ENCODE data around the gene ANK2. TPM values are rescaled to one million over a fixed set of nuclear protein-coding genes. Genes with fewer than 3 reads are reported as not detected.

The ANK2 gene
- polyA plus RNA-seq, 1 experiment = 1.3 TPM

DNA sequence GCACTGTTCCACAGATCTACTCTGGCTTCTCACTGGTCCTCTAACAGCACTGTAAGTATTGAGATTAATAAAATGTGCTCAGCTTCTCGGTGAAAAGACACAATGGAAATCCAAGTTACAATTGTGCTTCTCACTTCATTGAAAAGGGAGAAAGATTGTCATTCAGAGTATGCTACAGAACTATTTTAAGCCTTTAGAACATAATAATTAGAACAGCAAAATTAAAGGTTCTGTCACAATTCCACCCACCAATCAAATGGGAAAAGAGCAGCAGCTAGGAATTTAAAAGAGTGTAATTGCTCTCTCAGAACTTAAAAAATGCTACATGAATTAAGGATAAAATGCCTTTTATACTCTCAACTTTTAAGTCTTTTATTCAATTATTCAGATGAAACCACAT lies 329.4 kb downstream of the ANK2 start:
- CTCF ChIA-PET = no interaction called here
- POLR2A ChIA-PET = no interaction called here
- DNase-seq (ENCODE audit: low read depth, low spot score) = no peak
- no peaks in the 10 kb centered on the region for H3K27me3 ChIP-seq (ENCODE audit: control insufficient read depth, insufficient read depth, low read length)
- no peak overlapping the region for H3K27ac ChIP-seq (ENCODE audit: low read depth, low read length)
- TF ChIP-seq, protein P1, sequence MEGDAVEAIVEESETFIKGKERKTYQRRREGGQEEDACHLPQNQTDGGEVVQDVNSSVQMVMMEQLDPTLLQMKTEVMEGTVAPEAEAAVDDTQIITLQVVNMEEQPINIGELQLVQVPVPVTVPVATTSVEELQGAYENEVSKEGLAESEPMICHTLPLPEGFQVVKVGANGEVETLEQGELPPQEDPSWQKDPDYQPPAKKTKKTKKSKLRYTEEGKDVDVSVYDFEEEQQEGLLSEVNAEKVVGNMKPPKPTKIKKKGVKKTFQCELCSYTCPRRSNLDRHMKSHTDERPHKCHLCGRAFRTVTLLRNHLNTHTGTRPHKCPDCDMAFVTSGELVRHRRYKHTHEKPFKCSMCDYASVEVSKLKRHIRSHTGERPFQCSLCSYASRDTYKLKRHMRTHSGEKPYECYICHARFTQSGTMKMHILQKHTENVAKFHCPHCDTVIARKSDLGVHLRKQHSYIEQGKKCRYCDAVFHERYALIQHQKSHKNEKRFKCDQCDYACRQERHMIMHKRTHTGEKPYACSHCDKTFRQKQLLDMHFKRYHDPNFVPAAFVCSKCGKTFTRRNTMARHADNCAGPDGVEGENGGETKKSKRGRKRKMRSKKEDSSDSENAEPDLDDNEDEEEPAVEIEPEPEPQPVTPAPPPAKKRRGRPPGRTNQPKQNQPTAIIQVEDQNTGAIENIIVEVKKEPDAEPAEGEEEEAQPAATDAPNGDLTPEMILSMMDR (IDR thresholded peaks at IDR 0.05; ENCODE audit: low read depth, low read length) = no peak
- no peak overlapping the region for H3K4me3 ChIP-seq (ENCODE audit: low read depth, low read length)
- no peaks in the 10 kb centered on the region for H3K9me3 ChIP-seq (ENCODE audit: control insufficient read depth, insufficient read depth, low read length)

DNA sequence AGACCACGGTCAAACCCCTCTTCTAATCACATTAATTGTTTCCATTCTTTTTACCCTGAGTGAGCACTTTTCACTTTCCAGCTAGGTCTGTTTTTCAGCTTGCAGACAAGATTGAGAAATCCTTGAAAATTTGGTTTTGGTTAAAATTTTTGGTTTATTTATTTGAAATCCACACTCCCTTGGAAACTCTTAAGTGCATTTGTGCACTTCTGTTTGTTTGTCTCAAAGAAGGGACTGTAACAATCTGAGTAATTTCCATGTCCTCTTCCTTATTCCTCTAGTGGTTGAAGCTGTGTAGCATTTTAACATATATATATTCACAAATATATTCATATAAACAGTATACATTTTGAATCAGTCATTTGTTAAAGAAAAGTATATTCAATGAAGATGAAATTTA lies 333.3 kb downstream of the ANK2 start:
- H3K4me3 ChIP-seq (ENCODE audit: low read depth, low read length) = no peak overlapping the region
- CTCF ChIA-PET = no interaction called here
- H3K27me3 ChIP-seq (ENCODE audit: control insufficient read depth, insufficient read depth, low read length) = no peaks in the 10 kb centered on the region
- TF ChIP-seq, protein P1 (IDR thresholded peaks at IDR 0.05; ENCODE audit: low read depth, low read length) = no peak
- no peaks in the 10 kb centered on the region for H3K9me3 ChIP-seq (ENCODE audit: control insufficient read depth, insufficient read depth, low read length)
- POLR2A ChIA-PET = no interaction called here
- DNase-seq (ENCODE audit: low read depth, low spot score) = no peak
- H3K27ac ChIP-seq (ENCODE audit: low read depth, low read length) = no peak overlapping the region

DNA sequence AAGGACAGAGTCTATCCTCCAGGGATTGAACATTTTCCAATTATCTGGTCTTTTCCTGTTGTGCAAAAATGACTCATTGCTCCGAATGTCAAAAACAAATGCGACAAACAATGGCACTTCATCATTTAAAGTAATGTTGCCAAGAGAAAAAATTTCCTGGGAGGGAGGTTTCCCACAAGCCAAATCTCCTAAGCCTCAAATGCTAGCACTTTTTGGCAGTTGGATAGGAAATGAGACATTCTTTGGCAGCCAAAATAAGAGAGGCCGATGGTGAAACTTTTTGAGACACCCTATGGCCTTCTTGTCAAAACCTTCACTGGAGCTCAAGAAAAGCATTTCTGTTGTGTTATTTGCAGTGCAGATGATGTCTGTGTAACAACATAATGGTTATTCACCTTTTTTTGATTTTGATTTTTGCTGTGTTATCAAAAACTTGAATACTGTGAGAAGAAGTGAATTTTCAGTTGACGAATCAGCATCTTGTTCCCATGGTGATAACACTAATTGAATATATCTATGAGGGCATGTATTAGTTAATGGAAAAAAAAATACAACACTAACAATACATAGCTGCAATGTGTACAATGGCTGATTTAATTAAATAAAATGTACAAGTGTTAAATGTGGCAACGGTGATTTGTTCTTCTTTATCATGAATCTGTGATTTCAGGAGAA lies 333.8 kb downstream of the ANK2 start:
- Histone ChIP-seq H3K27me3 (ENCODE audit: control insufficient read depth, insufficient read depth, low read length) (no peaks in the 10 kb centered on the region), H3K27ac (ENCODE audit: low read depth, low read length) (no peak overlapping the region), H3K4me3 (ENCODE audit: low read depth, low read length) (no peak overlapping the region), H3K9me3 (ENCODE audit: control insufficient read depth, insufficient read depth, low read length) (no peaks in the 10 kb centered on the region)
- TF ChIP-seq, protein P1 (IDR thresholded peaks at IDR 0.05; ENCODE audit: low read depth, low read length) = no peak
- ChIA-PET CTCF (interaction anchor here (1.2 kb wide), 1 partner anchor 302 kb away, joined by 3 read pairs; no protein-coding TSS in a partner anchor), POLR2A (no interaction called here)
- DNase-seq (ENCODE audit: low read depth, low spot score) = no peak

DNA sequence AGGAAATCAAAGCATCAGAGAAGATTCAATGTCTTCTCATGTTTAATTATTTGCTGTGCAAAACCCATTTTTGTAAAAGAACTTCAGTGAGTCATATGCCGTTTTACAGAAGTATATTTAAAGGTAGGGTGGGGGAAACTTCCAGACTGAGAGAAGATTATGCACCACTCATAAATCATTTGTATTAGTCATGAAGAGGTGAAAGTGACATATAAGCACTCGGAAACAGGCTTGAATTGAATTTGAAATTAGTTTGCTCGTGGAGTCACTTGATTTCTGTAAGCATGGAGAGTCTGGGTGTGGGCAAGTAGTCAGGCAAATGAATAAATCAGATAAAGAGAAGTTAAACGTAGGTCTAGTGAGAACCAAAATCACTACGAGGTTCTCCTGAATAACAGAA lies 335.1 kb downstream of the ANK2 start:
- Histone ChIP-seq H3K27me3 (ENCODE audit: control insufficient read depth, insufficient read depth, low read length) (no peaks in the 10 kb centered on the region), H3K9me3 (ENCODE audit: control insufficient read depth, insufficient read depth, low read length) (no peaks in the 10 kb centered on the region), H3K4me3 (ENCODE audit: low read depth, low read length) (no peak overlapping the region), H3K27ac (ENCODE audit: low read depth, low read length) (no peak overlapping the region)
- CTCF ChIA-PET = interaction anchor here (1.6 kb wide), 1 partner anchor 10 kb away, joined by 5 read pairs; no protein-coding TSS in a partner anchor
- POLR2A ChIA-PET = no interaction called here
- DNase-seq (ENCODE audit: low read depth, low spot score) = no peak
- TF ChIP-seq, protein P1 (IDR thresholded peaks at IDR 0.05; ENCODE audit: low read depth, low read length) = no peak

DNA sequence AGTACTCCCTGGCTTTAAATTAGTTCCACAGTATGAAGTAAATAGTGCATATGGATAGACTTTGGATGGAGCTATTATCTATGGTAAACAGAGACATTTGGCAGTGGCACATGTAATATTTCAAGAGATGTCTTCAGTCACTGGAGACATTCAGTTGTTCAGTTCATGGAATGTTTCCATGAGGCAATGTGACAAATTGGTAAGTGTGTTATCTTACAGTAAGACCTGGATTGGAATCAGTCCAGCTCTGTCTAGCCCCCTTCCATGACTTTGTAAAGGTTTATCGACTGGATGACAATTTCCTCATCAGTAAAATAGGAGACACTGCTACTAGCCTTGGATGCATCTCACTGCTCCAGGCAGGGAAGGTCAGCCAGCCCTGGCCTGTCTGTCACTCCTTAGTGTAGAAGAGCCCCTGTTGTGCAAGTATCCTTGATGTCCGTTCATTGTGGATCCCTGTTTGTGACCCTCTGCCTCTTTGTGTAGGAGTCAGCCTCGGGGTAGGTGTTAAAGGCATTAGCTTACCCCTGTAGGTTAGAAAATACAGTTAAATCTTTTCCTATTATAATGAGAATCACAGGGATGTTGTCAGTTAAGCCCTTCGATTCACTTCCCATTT lies 335.9 kb downstream of the ANK2 start:
- H3K4me3 ChIP-seq (ENCODE audit: low read depth, low read length) = no peak overlapping the region
- TF ChIP-seq, protein P1 (IDR thresholded peaks at IDR 0.05; ENCODE audit: low read depth, low read length) = no peak
- ChIA-PET POLR2A (no interaction called here), CTCF (interaction anchor here (1.6 kb wide), 1 partner anchor 9 kb away, joined by 5 read pairs; no protein-coding TSS in a partner anchor)
- DNase-seq (ENCODE audit: low read depth, low spot score) = no peak
- no peaks in the 10 kb centered on the region for H3K27me3 ChIP-seq (ENCODE audit: control insufficient read depth, insufficient read depth, low read length)
- H3K9me3 ChIP-seq (ENCODE audit: control insufficient read depth, insufficient read depth, low read length) = no peaks in the 10 kb centered on the region
- no peak overlapping the region for H3K27ac ChIP-seq (ENCODE audit: low read depth, low read length)

Measured in AG04450 (cell line).